K562 (cell line): ENCODE measurements around the gene PHLDB1. TPM values are rescaled to one million over a fixed set of nuclear protein-coding genes. Genes with fewer than 3 reads are reported as not detected.

Experiments used
- ATAC-seq: fragments of 200-7000 bp; cut with Tn5 transposase; 3 replicates; pipeline ENCODE4 v1.9.1; 2020; ENCODE audit warnings: moderate library complexity
- BruUV-seq: library from RNA; stranded (reverse); fragments of 400-500 nt; replicated peaks from 2 replicates; lab custom pipeline; 2021; lab: Mats Ljungman, UMichigan
- CTCF ChIA-PET: fragments of 300-600 bp; formaldehyde crosslinking; extraction: SDS; loops from one replicate; lab custom pipeline; 2021; ENCODE audit warnings: low intra/inter-chr PET ratio; lab: Yijun Ruan, JAX
- POLR2A ChIA-PET: fragments of 300-600, 350-650 bp; sonication (Branson Sonifier 250); formaldehyde crosslinking; extraction: SDS; loops from one replicate; lab custom pipeline; 2021; ENCODE audit warnings: antibody characterized with exemption, inconsistent platforms; lab: Yijun Ruan, JAX
- DNase-seq, 4 experiments: peaks; one replicate each; pipeline versions ENCODE4 v3.0.0 to v3.0.0-alpha.2; 2011 to 2018; ENCODE audit warnings: low spot score in 3 of 4, mixed read lengths in 3 of 4; ENCODE audit errors: extremely low read depth in 1 of 4
- FAIRE-seq: peaks from 2 replicates; lab custom pipeline; 2011; peaks lifted over from hg19 to GRCh38; lab: Jason Lieb, UNC
- H2AFZ ChIP-seq: 2 replicates; pipeline ENCODE4 v1.6.0; 2011; ENCODE audit warnings: low read depth, low read length, control low read depth, inconsistent platforms
- H3K27ac ChIP-seq: fragments of 200-600 bp; 3 replicates; pipeline ENCODE4 v1.8.0; 2011; ENCODE audit warnings: low read depth, mild to moderate bottlenecking, control low read depth, inconsistent platforms, low read length, moderate library complexity, mixed read lengths; ENCODE audit errors: extremely low read depth
- H3K27me3 ChIP-seq, 2 experiments: fragments of 300-600 bp in 1 of 2; 2 replicates in 1 of 2; 3 replicates in 1 of 2; pipeline versions ENCODE4 v1.6.0 to v1.8.0; 2011; ENCODE audit warnings: inconsistent platforms in 2 of 2, low read length in 2 of 2, mild to moderate bottlenecking in 1 of 2, mixed read lengths in 1 of 2, moderate library complexity in 1 of 2; ENCODE audit not compliant: control insufficient read depth in 2 of 2, insufficient read depth in 2 of 2
- H3K36me3 ChIP-seq: fragments of 300-600 bp; 3 replicates; pipeline ENCODE4 v1.8.0; 2011; ENCODE audit warnings: mild to moderate bottlenecking, low read length, inconsistent platforms; ENCODE audit not compliant: control insufficient read depth, insufficient read depth
- H3K4me1 ChIP-seq, 2 experiments: fragments of 200-600 bp in 1 of 2; replicated peaks in 1 of 2; 2 replicates in 1 of 2; 3 replicates in 1 of 2; pipeline versions ENCODE4 v1.5.1 to v1.8.0; 2011; ENCODE audit warnings: inconsistent platforms in 2 of 2, low read length in 2 of 2, mild to moderate bottlenecking in 1 of 2, mixed read lengths in 1 of 2, moderate library complexity in 1 of 2; ENCODE audit not compliant: control insufficient read depth in 2 of 2, insufficient read depth in 2 of 2
- H3K4me2 ChIP-seq: 2 replicates; pipeline ENCODE4 v1.6.1; 2011; ENCODE audit warnings: low read length, control low read depth, inconsistent platforms, mixed read lengths; ENCODE audit not compliant: insufficient read depth
- H3K4me3 ChIP-seq: fragments of 200-600 bp; sonication (generic), shearing (Covaris generic); 2 replicates; pipeline ENCODE4 v1.5.1; 2016; ENCODE audit warnings: control low read depth, inconsistent platforms
- H3K79me2 ChIP-seq: fragments of 200-600 bp; 3 replicates; pipeline ENCODE4 v1.8.0; 2011; ENCODE audit warnings: low read length, inconsistent platforms; ENCODE audit not compliant: control insufficient read depth, insufficient read depth
- H3K9ac ChIP-seq, 2 experiments: 2 replicates each; pipeline versions ENCODE4 v1.6.0 to v1.6.1; 2011; ENCODE audit warnings: low read depth in 2 of 2, low read length in 2 of 2, control low read depth in 1 of 2, inconsistent platforms in 1 of 2, mild to moderate bottlenecking in 1 of 2, mixed read lengths in 1 of 2; ENCODE audit not compliant: insufficient read depth in 1 of 2
- H3K9me1 ChIP-seq: one replicate; pipeline ENCODE4 v1.6.0; 2011; ENCODE audit warnings: inconsistent platforms, mild to moderate bottlenecking, low read length, moderate library complexity; ENCODE audit not compliant: control insufficient read depth, insufficient read depth
- H3K9me3 ChIP-seq: replicated peaks from 2 replicates; pipeline ENCODE4 v1.5.1; 2011; ENCODE audit warnings: low read depth, low read length, inconsistent platforms; ENCODE audit not compliant: control insufficient read depth, insufficient read depth
- H4K20me1 ChIP-seq: replicated peaks from 2 replicates; pipeline ENCODE4 v1.6.1; 2011; ENCODE audit warnings: low read length, inconsistent platforms, mixed read lengths; ENCODE audit not compliant: control insufficient read depth, insufficient read depth
- ESRRA ChIP-seq: fragments of 450-650 bp; IDR thresholded peaks from 2 replicates; pipeline ENCODE4 v1.6.1; 2014; ENCODE audit warnings: low read depth, mild to moderate bottlenecking, moderate library complexity, borderline replicate concordance
- HNRNPK ChIP-seq: fragments of 200-400 bp; formaldehyde crosslinking; IDR thresholded peaks from one replicate; pipeline ENCODE4 v1.6.1; 2018; ENCODE audit warnings: mild to moderate bottlenecking, low read depth, low read length; ENCODE audit not compliant: poor library complexity, severe bottlenecking
- MYC ChIP-seq, 2 experiments: fragments of 250-450 bp in 1 of 2; sonication (Bioruptor Pico) in 1 of 2; IDR thresholded peaks; 2 replicates each; pipeline versions ENCODE4 v1.5.1 to v1.6.1; 2012 to 2021; ENCODE audit warnings: low read depth in 2 of 2, borderline replicate concordance in 1 of 2, improper control_type of control experiment in 1 of 2, low read length in 1 of 2, mild to moderate bottlenecking in 1 of 2, moderate library complexity in 1 of 2
- RNF219 ChIP-seq: fragments of 250-450 bp; sonication (Bioruptor Pico); IDR thresholded peaks from 2 replicates; pipeline ENCODE4 v1.5.0; 2022; ENCODE audit warnings: mild to moderate bottlenecking
- TCF7 ChIP-seq: sonication (generic); IDR thresholded peaks from 2 replicates; pipeline ENCODE4 v1.6.1; 2016; ENCODE audit warnings: antibody characterized with exemption, borderline replicate concordance
- ZNF134 ChIP-seq: fragments of 250-450 bp; sonication (Bioruptor Pico); conservative IDR thresholded peaks from 2 replicates; pipeline ENCODE4 v1.4.0; 2020
- WGBS: fragments of 100-300 bp; shearing (Covaris generic); methylation state at CpG from one replicate; pipeline ENCODE4 v1.1.6; 2016; ENCODE audit warnings: low coverage, mixed read lengths; ENCODE audit not compliant: insufficient coverage; ENCODE audit errors: missing lambda C conversion rate; 5-methylcytosine and 5-hydroxymethylcytosine counted together
- in situ Hi-C: fragments of 300-500 bp; cut with MboI; formaldehyde crosslinking; loops from 4 replicates; pipeline ENCODE4 v1.15.0; 2018; ENCODE audit warnings: inconsistent platforms, mixed read lengths
- intact Hi-C: fragments of 100-400 bp; cut with micrococcal nuclease; formaldehyde crosslinking; loops from 2 replicates; pipeline ENCODE4 v1.14.2; 2022
- polyA plus RNA-seq, 8 experiments: library from polyadenylated mRNA; depleted of rRNA in 4 of 8; stranded (reverse) in 5 of 8; unstranded in 3 of 8; fragments of >200 nt; fragmentation: Nextera tagmentation in 2 of 8; fragmentation: Illumina TruSeq in 1 of 8; extraction: Ambion mirVana in 2 of 8; extraction: Trizol in 1 of 8; gene quantifications; 2 replicates each; pipeline versions ENCODE4 v1.2.1 to v1.2.3, GENCODE V29; 2011 to 2014; ENCODE audit warnings: inconsistent platforms in 1 of 8, missing spikeins in 1 of 8
- total RNA-seq, 7 experiments: library from RNA; depleted of rRNA in 6 of 7; stranded (reverse); fragments of >200 nt in 6 of 7; fragmentation: Illumina TruSeq in 2 of 7; extraction: Trizol in 2 of 7; gene quantifications; 2 replicates each; pipeline versions ENCODE4 v1.2.1 to v1.2.3, GENCODE V29; 2011 to 2021; ENCODE audit warnings: low replicate concordance in 1 of 7

PHLDB1 gene
- total and polyA plus RNA-seq, 9 of the 15 experiments (the other 6 are each of a cell fraction or from before 2014, with no cell fraction given), result 2.0 to 28.7 (median 16.2) TPM

GRCh38 chr11:118632577-118633318 lies 25.3 kb downstream of the PHLDB1 start:
- no peak for DNase-seq
- ATAC-seq, result no peak
- peaks cover 5% of the 10 kb centered on the region; the same call in 1 of the 2 replicates for H4K20me1 ChIP-seq
- intact Hi-C loops, result no loop called here
- H3K4me2 ChIP-seq, result no peak overlapping the region
- 68% methylated on average over 9 of the region's 9 CpGs for WGBS
- no TSS peak for BruUV-seq
- no peaks in the 10 kb centered on the region for H3K27me3 ChIP-seq
- no peaks in the 10 kb centered on the region for H3K79me2 ChIP-seq
- H3K9me1 ChIP-seq, result peaks cover 3% of the 10 kb centered on the region
- H2AFZ ChIP-seq, result no peak overlapping the region
- no peak for FAIRE-seq
- no peak overlapping the region for H3K4me3 ChIP-seq
- TF ChIP-seq TCF7, result no peak
- no peak for TF ChIP-seq HNRNPK
- TF ChIP-seq ZNF134 (CRISPR knock-in tag), result no peak
- TF ChIP-seq RNF219 (CRISPR knock-in tag), result no peak
- no peak for TF ChIP-seq MYC (IDR thresholded peaks at IDR 0.05; ENCODE audit: low read depth, low read length)
- TF ChIP-seq MYC (CRISPR knock-in tag; IDR thresholded peaks at IDR 0.05; ENCODE audit: borderline replicate concordance, low read depth), result no peak
- TF ChIP-seq ESRRA, result no peak
- peaks cover 39% of the 10 kb centered on the region; the same call in 2 of the 3 replicates for H3K36me3 ChIP-seq
- ChIA-PET CTCF (no interaction called here), POLR2A (interaction anchor here (0.8 to 1.5 kb wide), 4 partner anchors 10 to 107 kb away, joined by 3 to 5 read pairs (median 3); no protein-coding TSS in a partner anchor)
- H3K9ac ChIP-seq, result peak overlapping the region in 1 of 2 experiments; percentile 53; a peak in 1 of 4 replicates
- no peak overlapping the region for H3K27ac ChIP-seq
- peaks cover 23 to 33% of the 10 kb centered on the region in 2 experiments; a peak in 4 of 5 replicates for H3K4me1 ChIP-seq
- H3K9me3 ChIP-seq, result no peaks in the 10 kb centered on the region
- in situ Hi-C loops, result no loop called here
